ENCODE results near the gene CLGN. TPM values are rescaled to one million over a fixed set of nuclear protein-coding genes. Genes with fewer than 3 reads are reported as not detected.
A peak's percentile ranks its signal among the peaks of the same experiment; 100 is the strongest.

Gene CLGN
- total and polyA plus RNA-seq, 10 of the 15 experiments (the other 5 are each of a cell fraction or from before 2014, with no cell fraction given): 0.11 to 1.0 (median 0.62) TPM

GRCh38 chr4:140372751-140373327, 54.6 kb downstream of the CLGN start:
- FAIRE-seq: no peak
- Histone ChIP-seq H3K79me2 (ENCODE audit: control insufficient read depth, insufficient read depth, low read length) (peaks cover 26% of the 10 kb centered on the region), H3K9me3 (replicated peaks; ENCODE audit: control insufficient read depth, insufficient read depth, low read length) (no peaks in the 10 kb centered on the region), H3K4me2 (ENCODE audit: control insufficient read depth, insufficient read depth) (peak overlapping the region; percentile 70), H3K4me3 (peak overlapping the region; percentile 80), H3K9ac (ENCODE audit: control insufficient read depth, insufficient read depth, low read length) (peak overlapping the region; percentile 67), H2AFZ (ENCODE audit: control insufficient read depth, low read depth, low read length) (peak overlapping the region; percentile 90), H4K20me1 (ENCODE audit: control insufficient read depth, insufficient read depth) (no peaks in the 10 kb centered on the region), H3K4me1 (ENCODE audit: control insufficient read depth, insufficient read depth, low read length) (peaks cover 7% of the 10 kb centered on the region), H3K27me3 (replicated peaks in 1 of 2; ENCODE audit: control insufficient read depth in 2 of 2, insufficient read depth in 2 of 2, low read length in 1 of 2) (no peaks in the 10 kb centered on the region), H3K36me3 (ENCODE audit: control insufficient read depth in 2 of 2, insufficient read depth in 2 of 2, low read length in 1 of 2) (no peaks in the 10 kb centered on the region), H3K27ac (ENCODE audit: control insufficient read depth, insufficient read depth) (peak overlapping the region; percentile 50)
- SMC1A ChIA-PET (ENCODE audit: uncharacterized antibody, unreplicated experiment): interaction anchor here (1.0 to 2.6 kb wide), 7 partner anchors 9 to 1197 kb away, joined by 3 to 11 read pairs (median 3); no protein-coding TSS in a partner anchor
- intact Hi-C loops (cut with micrococcal nuclease; ENCODE audit: unreplicated experiment): loop anchor here (1.0 kb wide), 1 partner anchor 151 kb away; the partner anchor contains the start of gene ELMOD2
- BruUV-seq (replicated peaks): TSS peak; percentile 90
- DNase-seq (ENCODE audit: low read depth, low spot score): peak; percentile 28
- in situ Hi-C loops (cut with MboI): loop anchor here (10.0 kb wide), 1 partner anchor 152 kb away; the partner anchor contains the start of gene ELMOD2
- POLR2A ChIA-PET: interaction anchor here (1.3 to 2.1 kb wide), 2 partner anchors 10 to 151 kb away, joined by 4 to 11 read pairs; partner anchors contain the start of gene ELMOD2
- WGBS (ENCODE audit: insufficient coverage, insufficient replicate concordance, low lambda C conversion rate, missing lambda C conversion rate): 6% methylated on average over 21 of the region's 21 CpGs
- CTCF ChIA-PET: interaction anchor here (0.7 to 7.3 kb wide), 11 partner anchors 11 to 1075 kb away, joined by 3 to 86 read pairs (median 3); partner anchors contain the start of gene ELMOD2
- ATAC-seq: peak; percentile 80
- RAD21 ChIA-PET (ENCODE audit: unreplicated experiment): interaction anchor here (1.0 to 2.4 kb wide), 6 partner anchors 10 to 478 kb away, joined by 3 to 12 read pairs (median 4); partner anchors contain the start of gene ELMOD2
- TF ChIP-seq FOXM1 (IDR thresholded peaks at IDR 0.05; ENCODE audit: low read depth, low read length) (0 out of 2 replicates have a peak, but pooled peaks have one; percentile 17), MTA3 (IDR thresholded peaks at IDR 0.05; ENCODE audit: borderline replicate concordance, low read length) (no peak), RUNX3 (IDR thresholded peaks at IDR 0.05; ENCODE audit: low read length) (peak; percentile 48), ZNF207 (IDR thresholded peaks at IDR 0.05; ENCODE audit: borderline replicate concordance) (0 out of 2 replicates have a peak, but pooled peaks have one; percentile 27), ZZZ3 (IDR thresholded peaks at IDR 0.05; ENCODE audit: control insufficient read depth, insufficient read length, low read depth) (no peak), MXI1 (IDR thresholded peaks at IDR 0.05; ENCODE audit: low read depth, low read length) (no peak), NFXL1 (IDR thresholded peaks at IDR 0.05; ENCODE audit: borderline replicate concordance) (no peak), SPI1 (IDR thresholded peaks at IDR 0.05; ENCODE audit: borderline replicate concordance, insufficient read depth, low read depth, low read length) (peak; percentile 72; the same call in 1 of the 2 replicates), CTCF (IDR thresholded peaks at IDR 0.05 in 2 of 3, conservative IDR thresholded peaks at IDR 0.05 in 1 of 3; ENCODE audit: control insufficient read depth in 2 of 3, extremely low read depth in 1 of 3, insufficient read depth in 1 of 3, low read depth in 3 of 3, low read length in 3 of 3) (peak in 1 of 3 experiments; percentile 38; a peak in 1 of 6 replicates), ELK1 (IDR thresholded peaks at IDR 0.05; ENCODE audit: low read depth, low read length) (no peak), CUX1 (IDR thresholded peaks at IDR 0.05; ENCODE audit: insufficient replicate concordance, low read depth, low read length) (no peak), IRF5 (IDR thresholded peaks at IDR 0.05; ENCODE audit: borderline replicate concordance) (no peak)
